GM12874 (cell line): Measurements from ENCODE around the gene GRIFIN.

Experiments used
- TF ChIP-seq, protein P1 (sequence below): IDR thresholded peaks from 2 replicates; pipeline ENCODE4 v1.5.1; 2011; ENCODE audit warnings: low read depth, mild to moderate bottlenecking, control low read depth, low read length, moderate library complexity; ENCODE audit not compliant: insufficient read depth

GRIFIN gene

GRCh38 chr7:2505401-2505800, 29.2 kb upstream of the GRIFIN start:
- TF ChIP-seq, protein P1, sequence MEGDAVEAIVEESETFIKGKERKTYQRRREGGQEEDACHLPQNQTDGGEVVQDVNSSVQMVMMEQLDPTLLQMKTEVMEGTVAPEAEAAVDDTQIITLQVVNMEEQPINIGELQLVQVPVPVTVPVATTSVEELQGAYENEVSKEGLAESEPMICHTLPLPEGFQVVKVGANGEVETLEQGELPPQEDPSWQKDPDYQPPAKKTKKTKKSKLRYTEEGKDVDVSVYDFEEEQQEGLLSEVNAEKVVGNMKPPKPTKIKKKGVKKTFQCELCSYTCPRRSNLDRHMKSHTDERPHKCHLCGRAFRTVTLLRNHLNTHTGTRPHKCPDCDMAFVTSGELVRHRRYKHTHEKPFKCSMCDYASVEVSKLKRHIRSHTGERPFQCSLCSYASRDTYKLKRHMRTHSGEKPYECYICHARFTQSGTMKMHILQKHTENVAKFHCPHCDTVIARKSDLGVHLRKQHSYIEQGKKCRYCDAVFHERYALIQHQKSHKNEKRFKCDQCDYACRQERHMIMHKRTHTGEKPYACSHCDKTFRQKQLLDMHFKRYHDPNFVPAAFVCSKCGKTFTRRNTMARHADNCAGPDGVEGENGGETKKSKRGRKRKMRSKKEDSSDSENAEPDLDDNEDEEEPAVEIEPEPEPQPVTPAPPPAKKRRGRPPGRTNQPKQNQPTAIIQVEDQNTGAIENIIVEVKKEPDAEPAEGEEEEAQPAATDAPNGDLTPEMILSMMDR = no peak

GRCh38 chr7:2504889-2505375, 28.7 kb upstream of the GRIFIN start:
- TF ChIP-seq, protein P1 = no peak

DNA sequence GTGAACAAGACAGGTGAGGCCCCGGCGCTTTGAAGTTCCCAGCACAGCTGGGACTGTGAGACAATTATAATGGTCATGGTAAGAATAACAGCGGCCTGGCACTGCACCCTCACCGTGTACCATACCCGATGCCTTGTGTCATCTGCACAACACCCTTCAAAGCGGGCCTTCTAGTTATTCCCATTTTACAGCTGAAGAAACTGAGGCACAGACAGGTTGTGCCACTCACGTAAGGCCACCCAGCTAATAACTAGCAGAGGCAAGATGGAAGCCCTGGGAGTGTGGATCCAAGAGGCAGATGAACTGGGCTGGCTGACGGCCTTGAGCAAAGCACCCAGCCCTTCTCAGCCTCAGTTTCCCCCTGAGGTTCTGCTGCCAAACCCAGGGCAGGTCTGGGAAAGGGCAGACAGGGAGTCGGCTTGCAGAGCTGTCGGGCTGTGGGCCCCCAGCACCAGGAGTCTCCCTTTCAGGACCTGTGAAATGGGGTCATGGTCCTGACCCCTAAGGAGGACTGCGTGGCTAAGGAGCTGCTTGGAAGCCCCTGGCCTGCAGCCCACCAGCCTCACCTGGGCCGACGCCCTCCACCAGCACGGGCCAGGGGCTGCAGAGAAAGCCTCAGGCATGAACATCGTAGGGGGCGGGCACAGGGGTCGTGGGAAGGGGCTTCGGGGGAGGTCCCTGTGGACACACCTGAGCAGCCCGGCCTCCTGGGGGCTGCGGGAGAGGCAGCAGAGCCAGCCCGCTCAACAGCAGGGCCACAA, 28.1 kb upstream of the GRIFIN start:
- TF ChIP-seq, protein P1 = no peak

DNA sequence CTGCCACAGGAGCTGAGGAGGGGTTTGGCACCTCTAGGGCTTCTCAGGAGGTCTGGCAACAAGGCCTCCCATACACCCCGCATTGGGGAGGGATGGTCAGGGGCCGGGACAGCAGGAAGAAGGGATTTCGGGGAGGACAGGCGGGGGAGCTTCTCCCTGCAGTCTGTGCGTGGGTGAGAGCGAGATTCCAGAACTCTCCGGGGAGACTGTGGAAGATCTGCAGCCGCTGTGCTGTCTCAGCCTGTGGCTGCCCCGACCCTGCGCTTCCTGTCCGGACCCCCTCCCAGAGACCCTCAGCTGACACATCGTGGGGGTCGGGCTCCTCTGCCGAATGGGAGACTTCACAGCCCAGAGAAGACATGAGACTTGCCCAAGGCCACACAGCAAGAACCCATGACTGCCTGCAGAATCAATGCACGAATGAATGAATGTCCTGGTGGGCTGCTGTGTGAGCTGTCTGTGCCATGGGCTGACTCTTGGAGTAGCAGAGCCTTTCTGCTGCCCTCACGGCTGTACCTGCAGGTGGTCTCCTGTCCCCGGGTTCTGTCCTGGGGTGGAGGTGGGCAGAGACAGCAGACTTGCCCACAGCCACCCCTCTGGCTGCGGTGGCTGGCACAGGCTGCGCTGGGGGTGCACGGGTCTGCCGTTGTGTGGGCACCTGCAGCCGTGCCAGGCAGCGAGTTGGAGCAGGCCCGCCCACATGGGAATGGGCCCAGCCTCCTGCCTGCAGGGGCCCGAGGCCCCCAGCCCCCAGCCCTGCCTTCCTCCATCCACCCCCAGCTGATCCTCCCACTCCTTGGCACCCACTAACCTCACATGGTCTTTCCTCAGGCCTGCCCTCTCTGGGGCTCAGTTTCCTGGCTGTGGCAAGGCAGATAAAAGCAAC, 27.1 kb upstream of the GRIFIN start:
- TF ChIP-seq, protein P1 = no peak

DNA sequence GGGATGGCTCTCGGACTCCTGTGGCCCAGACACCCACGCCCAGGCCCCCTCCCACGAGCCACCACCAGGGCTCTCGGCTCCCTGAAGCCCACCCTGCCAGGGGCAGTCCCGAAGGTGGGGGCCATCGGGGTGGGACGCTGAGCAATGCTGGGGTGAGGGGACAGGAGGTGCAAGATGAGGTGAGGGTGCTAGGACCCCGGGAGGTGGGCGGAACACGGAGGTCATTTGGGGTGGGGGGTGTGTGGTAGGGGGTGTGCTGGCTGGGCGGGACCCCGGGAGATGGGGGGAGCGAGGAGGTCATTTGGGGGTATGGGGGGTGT, 26.4 kb upstream of the GRIFIN start:
- TF ChIP-seq, protein P1 = no peak

DNA sequence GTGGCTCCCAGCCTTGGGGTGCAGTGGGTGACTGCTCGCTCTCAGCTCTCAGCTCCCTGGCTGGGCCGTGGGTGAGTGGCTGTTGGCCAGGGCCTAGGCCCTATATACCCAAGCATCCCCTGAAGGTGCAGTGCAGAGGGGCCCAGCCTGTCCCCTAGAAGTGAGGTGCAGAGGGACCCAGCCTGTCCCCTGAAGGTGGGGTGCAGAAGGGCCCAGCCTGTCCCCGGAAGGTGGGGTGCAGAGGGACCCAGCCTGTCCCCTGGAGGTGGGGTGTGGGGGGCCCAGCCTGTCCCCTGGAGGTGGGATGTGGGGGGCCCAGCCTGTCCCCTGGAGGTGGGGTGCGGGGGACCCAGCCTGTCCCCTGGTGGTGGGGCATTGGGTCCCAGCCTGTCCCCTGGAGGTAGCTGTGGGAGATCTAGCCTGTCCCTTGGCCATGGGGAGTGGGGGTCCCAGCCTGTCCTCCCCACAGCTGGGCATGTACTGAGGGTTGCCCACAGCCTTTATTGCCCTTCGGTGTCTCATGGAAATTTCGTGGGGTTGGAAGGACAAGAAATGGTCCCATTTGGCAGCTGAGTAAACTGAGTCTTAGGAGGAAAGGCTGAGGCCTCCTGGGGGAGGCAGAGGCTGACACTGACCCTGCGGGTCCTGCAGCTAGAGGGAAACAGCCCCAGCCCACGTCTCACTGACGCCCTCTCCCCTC, 25.9 kb upstream of the GRIFIN start:
- TF ChIP-seq, protein P1 = no peak

DNA sequence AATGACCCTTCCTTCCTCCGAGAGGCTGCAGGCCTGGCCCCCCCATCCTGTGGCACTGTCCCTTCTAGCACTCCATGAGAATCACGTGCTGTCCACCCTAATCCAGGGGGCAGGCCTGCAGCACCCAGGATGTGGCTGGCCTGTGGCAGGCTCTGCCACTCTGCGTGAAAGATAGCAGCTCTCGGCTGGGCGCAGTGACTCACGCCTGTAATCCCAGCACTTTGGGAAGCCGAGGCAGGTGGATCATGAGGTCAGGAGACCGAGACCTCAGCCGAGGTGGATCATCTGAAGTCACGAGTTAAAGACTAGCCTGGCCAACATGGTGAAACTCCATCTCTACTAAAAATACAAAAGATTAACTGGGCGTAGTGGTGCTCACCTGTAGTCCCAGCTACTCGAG, 24.5 kb upstream of the GRIFIN start:
- TF ChIP-seq, protein P1 = no peak
